ENCODE data around the gene NEK10.

The NEK10 gene

GRCh38 chr3:27193056-27193455 is 176.1 kb downstream of the NEK10 start:
- no peak for TF ChIP-seq CTCF (IDR thresholded peaks at IDR 0.05; ENCODE audit: low read depth, low read length)
- DNase-seq (ENCODE audit: extremely low read depth, low read depth), result no peak

GRCh38 chr3:27186013-27186412 is 183.2 kb downstream of the NEK10 start:
- TF ChIP-seq CTCF (IDR thresholded peaks at IDR 0.05; ENCODE audit: low read depth, low read length), result no peak
- no peak for DNase-seq (ENCODE audit: extremely low read depth, low read depth)

GRCh38 chr3:27185231-27185989 is 183.8 kb downstream of the NEK10 start:
- no peak for DNase-seq (ENCODE audit: extremely low read depth, low read depth)
- TF ChIP-seq CTCF (IDR thresholded peaks at IDR 0.05; ENCODE audit: low read depth, low read length), result no peak

- DNase-seq (ENCODE audit: extremely low read depth, low read depth), result no peak
- no peak for TF ChIP-seq CTCF (IDR thresholded peaks at IDR 0.05; ENCODE audit: low read depth, low read length)
Observed at GRCh38 chr3:27184261-27184660, 184.9 kb downstream of the NEK10 start.

- no peak for TF ChIP-seq CTCF (IDR thresholded peaks at IDR 0.05; ENCODE audit: low read depth, low read length)
- no peak for DNase-seq (ENCODE audit: extremely low read depth, low read depth)
Observed at GRCh38 chr3:27176256-27176655, 192.9 kb downstream of the NEK10 start.

- no peak for DNase-seq (ENCODE audit: extremely low read depth, low read depth)
- TF ChIP-seq CTCF (IDR thresholded peaks at IDR 0.05; ENCODE audit: low read depth, low read length), result no peak
Observed at GRCh38 chr3:27174530-27174929, 194.7 kb downstream of the NEK10 start.

- no peak for TF ChIP-seq CTCF (IDR thresholded peaks at IDR 0.05; ENCODE audit: low read depth, low read length)
- no peak for DNase-seq (ENCODE audit: extremely low read depth, low read depth)
Observed at GRCh38 chr3:27171113-27171512, 198.1 kb downstream of the NEK10 start.

Measured in AG09319 (cell line).